ENCODE data around the gene DUSP6. TPM values are rescaled to one million over a fixed set of nuclear protein-coding genes. Genes with fewer than 3 reads are reported as not detected.

DUSP6 gene
- total RNA-seq, 1 experiment from 2014 or later, result 109 TPM

Small RNA genes lying within 50 kb of the gene (small RNA-seq; reads per million reads assigned to genes)
- not detected for gene MRPS6P4

Other genes starting within 250 kb of the DUSP6 start
- gene GALNT4, start 172.3 kb upstream of the DUSP6 start, total RNA-seq (2014; rRNA removed; shearing (Covaris generic); ENCODE audit: low replicate concordance), result 7.1 and 7.3 TPM in 2 replicates
- 17.1 and 60.3 TPM in 2 replicates for gene POC1B, start 173.5 kb upstream of the DUSP6 start, total RNA-seq (2014; rRNA removed; shearing (Covaris generic); ENCODE audit: low replicate concordance)